ENCODE results near the gene MACROD2. TPM values are rescaled to one million over a fixed set of nuclear protein-coding genes. Genes with fewer than 3 reads are reported as not detected.

MACROD2 gene
- total RNA-seq, 1 donor from 2014 or later, result 3.5 TPM

GRCh38 chr20:15794409-15794808 is 1799.1 kb downstream of the MACROD2 start:
- Histone ChIP-seq H3K4me3 (no peak overlapping the region), H3K36me3 (no peaks in the 10 kb centered on the region), H3K4me1 (peaks cover 0 to 2% of the 10 kb centered on the region in 2 donors), H3K27ac (no peak overlapping the region), H3K9me3 (no peaks in the 10 kb centered on the region), H3K27me3 (no peaks in the 10 kb centered on the region)
- DNase-seq (ENCODE audit: low spot score in 2 of 2), result no peak
- intact Hi-C loops (cut with DNase I), result no loop called here
- TF ChIP-seq, protein P1, sequence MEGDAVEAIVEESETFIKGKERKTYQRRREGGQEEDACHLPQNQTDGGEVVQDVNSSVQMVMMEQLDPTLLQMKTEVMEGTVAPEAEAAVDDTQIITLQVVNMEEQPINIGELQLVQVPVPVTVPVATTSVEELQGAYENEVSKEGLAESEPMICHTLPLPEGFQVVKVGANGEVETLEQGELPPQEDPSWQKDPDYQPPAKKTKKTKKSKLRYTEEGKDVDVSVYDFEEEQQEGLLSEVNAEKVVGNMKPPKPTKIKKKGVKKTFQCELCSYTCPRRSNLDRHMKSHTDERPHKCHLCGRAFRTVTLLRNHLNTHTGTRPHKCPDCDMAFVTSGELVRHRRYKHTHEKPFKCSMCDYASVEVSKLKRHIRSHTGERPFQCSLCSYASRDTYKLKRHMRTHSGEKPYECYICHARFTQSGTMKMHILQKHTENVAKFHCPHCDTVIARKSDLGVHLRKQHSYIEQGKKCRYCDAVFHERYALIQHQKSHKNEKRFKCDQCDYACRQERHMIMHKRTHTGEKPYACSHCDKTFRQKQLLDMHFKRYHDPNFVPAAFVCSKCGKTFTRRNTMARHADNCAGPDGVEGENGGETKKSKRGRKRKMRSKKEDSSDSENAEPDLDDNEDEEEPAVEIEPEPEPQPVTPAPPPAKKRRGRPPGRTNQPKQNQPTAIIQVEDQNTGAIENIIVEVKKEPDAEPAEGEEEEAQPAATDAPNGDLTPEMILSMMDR (IDR thresholded peaks at IDR 0.05), result no peak

DNA sequence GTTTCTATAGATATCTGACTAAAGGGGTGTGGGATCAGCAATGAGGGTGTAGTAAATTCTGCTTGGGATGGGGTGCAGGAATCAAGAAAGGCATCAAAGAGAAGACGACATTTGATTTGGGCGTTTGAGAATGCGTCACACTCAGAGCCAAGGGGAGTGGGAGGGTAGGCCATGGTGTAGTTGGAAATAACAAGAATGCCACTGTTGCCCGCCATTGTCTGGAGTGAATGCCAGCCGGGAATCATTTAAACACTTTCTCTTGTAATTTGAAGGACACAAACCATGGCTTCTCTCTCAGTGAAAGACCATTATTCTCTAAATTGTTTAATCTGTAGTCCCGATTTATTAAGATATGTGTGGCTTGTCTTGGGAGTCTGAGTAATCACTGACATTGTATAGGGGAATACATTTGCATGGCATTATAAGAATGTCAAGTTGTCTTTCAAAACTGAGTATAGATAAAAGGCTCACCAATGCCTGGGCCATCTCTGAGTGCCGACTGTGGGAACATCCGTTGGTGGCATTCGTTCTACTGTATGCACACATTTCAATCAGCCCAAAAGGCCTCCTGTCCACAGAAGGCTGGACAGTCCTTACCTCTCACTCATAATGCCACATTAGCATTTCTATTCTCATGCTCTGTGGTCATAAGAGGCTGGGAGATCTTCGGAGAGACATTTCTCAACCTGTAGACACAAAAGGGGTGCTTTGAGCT is 1800.1 kb downstream of the MACROD2 start:
- H3K4me3 ChIP-seq, result no peak overlapping the region
- no peaks in the 10 kb centered on the region for H3K27me3 ChIP-seq
- H3K36me3 ChIP-seq, result no peaks in the 10 kb centered on the region
- TF ChIP-seq, protein P1 (IDR thresholded peaks at IDR 0.05), result no peak
- H3K9me3 ChIP-seq, result no peaks in the 10 kb centered on the region
- peaks cover 0 to 2% of the 10 kb centered on the region in 2 donors for H3K4me1 ChIP-seq
- no peak for DNase-seq (ENCODE audit: low spot score in 2 of 2)
- no peak overlapping the region for H3K27ac ChIP-seq
- intact Hi-C loops (cut with DNase I), result no loop called here

- Histone ChIP-seq H3K36me3 (no peaks in the 10 kb centered on the region), H3K27me3 (no peaks in the 10 kb centered on the region), H3K4me1 (no peaks in the 10 kb centered on the region), H3K4me3 (no peak overlapping the region), H3K9me3 (no peaks in the 10 kb centered on the region), H3K27ac (no peak overlapping the region)
- no peak for DNase-seq (ENCODE audit: low spot score in 2 of 2)
- TF ChIP-seq, protein P1 (IDR thresholded peaks at IDR 0.05), result no peak
- intact Hi-C loops (cut with DNase I), result no loop called here
Measured at GRCh38 chr20:15799871-15800270, 1804.6 kb downstream of the MACROD2 start.

GRCh38 chr20:15802020-15802419 is 1806.7 kb downstream of the MACROD2 start:
- TF ChIP-seq, protein P1 (IDR thresholded peaks at IDR 0.05), result no peak
- no peak overlapping the region for H3K27ac ChIP-seq
- no peaks in the 10 kb centered on the region for H3K4me1 ChIP-seq
- no peaks in the 10 kb centered on the region for H3K27me3 ChIP-seq
- no peaks in the 10 kb centered on the region for H3K36me3 ChIP-seq
- H3K4me3 ChIP-seq, result no peak overlapping the region
- intact Hi-C loops (cut with DNase I), result no loop called here
- no peak for DNase-seq (ENCODE audit: low spot score in 2 of 2)
- H3K9me3 ChIP-seq, result no peaks in the 10 kb centered on the region

GRCh38 chr20:15805154-15805553 is 1809.8 kb downstream of the MACROD2 start:
- Histone ChIP-seq H3K9me3 (no peaks in the 10 kb centered on the region), H3K27me3 (no peaks in the 10 kb centered on the region), H3K4me1 (no peaks in the 10 kb centered on the region), H3K36me3 (no peaks in the 10 kb centered on the region), H3K27ac (no peak overlapping the region), H3K4me3 (no peak overlapping the region)
- intact Hi-C loops (cut with DNase I), result no loop called here
- DNase-seq (ENCODE audit: low spot score in 2 of 2), result no peak
- TF ChIP-seq, protein P1 (IDR thresholded peaks at IDR 0.05), result no peak
